Cardiac septum (tissue), 1 donor: ENCODE data around the gene ANKDD1A. TPM values are rescaled to one million over a fixed set of nuclear protein-coding genes. Genes with fewer than 3 reads are reported as not detected.

Source experiments
- DNase-seq: peaks from one replicate; pipeline ENCODE4 v3.0.0-alpha.2; 2020; ENCODE audit warnings: low spot score
- intact Hi-C: fragments of 100-400 bp; cut with DNase I; formaldehyde crosslinking; loops from one replicate; pipeline ENCODE4 v1.14.0; 2022
- long read RNA-seq: library from polyadenylated mRNA; unstranded; transcript quantifications from one replicate; pipeline ENCODE4 v2.0.0, GENCODE V29; 2021
- total RNA-seq: library from RNA; stranded (reverse); fragmentation: NEBNext Ultra II Directional; extraction: Animal tissue kit (Norgen Biotek cat#: 25700); gene quantifications from one replicate; pipeline ENCODE4 v1.2.1, GENCODE V29; 2021
- donor health status: DM: no; HTN: no; CAD: no.

The ANKDD1A gene
- total RNA-seq: 1.4 TPM
- long read RNA-seq, partial matches to known transcripts: 0 of 1 reads
- long read RNA-seq, other reads (novel, unspliced or antisense): 1 of 1 reads

GRCh38 chr15:64911311-64912186 is at the start of gene ANKDD1A:
ANKDD1A (plus strand) TSS chr15:64911902; CDS start chr15:64911931, 29 bp downstream.
- DNase-seq: no peak
- intact Hi-C loops: no loop called here

GRCh38 chr15:64861960-64862359 is 49.7 kb upstream of the ANKDD1A start:
- intact Hi-C loops: no loop called here
- no peak for DNase-seq

GRCh38 chr15:64862408-64862807 is 49.3 kb upstream of the ANKDD1A start:
- intact Hi-C loops: no loop called here
- DNase-seq: no peak

GRCh38 chr15:64864068-64864467 is 47.6 kb upstream of the ANKDD1A start:
- no peak for DNase-seq
- intact Hi-C loops: no loop called here

GRCh38 chr15:64865126-64865997 is 46.3 kb upstream of the ANKDD1A start:
- intact Hi-C loops: no loop called here
- DNase-seq: no peak

- intact Hi-C loops: no loop called here
- DNase-seq: no peak
These were observed 45.6 kb upstream of the ANKDD1A start for GRCh38 chr15:64865998-64866520.

- no peak for DNase-seq
- intact Hi-C loops: no loop called here
These were observed 42.2 kb upstream of the ANKDD1A start for GRCh38 chr15:64869501-64869900.

GRCh38 chr15:64870353-64870752 is 41.3 kb upstream of the ANKDD1A start:
- intact Hi-C loops: no loop called here
- DNase-seq: no peak

GRCh38 chr15:64875641-64876223 is 36.0 kb upstream of the ANKDD1A start:
- no peak for DNase-seq
- intact Hi-C loops: no loop called here

GRCh38 chr15:64877435-64877834 is 34.3 kb upstream of the ANKDD1A start:
- intact Hi-C loops: no loop called here
- DNase-seq: peak; percentile 94

GRCh38 chr15:64878705-64879104 is 33.0 kb upstream of the ANKDD1A start:
- intact Hi-C loops: no loop called here

GRCh38 chr15:64883100-64883581 is 28.6 kb upstream of the ANKDD1A start:
- no peak for DNase-seq
- intact Hi-C loops: no loop called here

More at GRCh38 chr15:64878705-64879104, 33.0 kb upstream of the ANKDD1A start:
- DNase-seq: no peak

- peak; percentile 94 for DNase-seq
- intact Hi-C loops: no loop called here
These were observed 27.6 kb upstream of the ANKDD1A start for GRCh38 chr15:64883997-64884511.

- no peak for DNase-seq
- intact Hi-C loops: no loop called here
These were observed 27.0 kb upstream of the ANKDD1A start for GRCh38 chr15:64884679-64885078.

- DNase-seq: no peak
- intact Hi-C loops: no loop called here
These were observed 23.4 kb upstream of the ANKDD1A start for GRCh38 chr15:64888336-64888735.

GRCh38 chr15:64891561-64891960 is 20.1 kb upstream of the ANKDD1A start:
- DNase-seq: no peak
- intact Hi-C loops: no loop called here

- no peak for DNase-seq
- intact Hi-C loops: no loop called here
These were observed 18.8 kb upstream of the ANKDD1A start for GRCh38 chr15:64892847-64893403.

GRCh38 chr15:64893481-64894394 is 18.0 kb upstream of the ANKDD1A start:
- intact Hi-C loops: no loop called here
- DNase-seq: peak; percentile 96
